Osteoblast (primary cell): ENCODE measurements around the gene INSL3. TPM values are rescaled to one million over a fixed set of nuclear protein-coding genes. Genes with fewer than 3 reads are reported as not detected.

ENCODE experiments used
- DNase-seq: peaks from one replicate; pipeline ENCODE4 v3.0.0; 2011; ENCODE audit warnings: low spot score, mixed read lengths; ENCODE audit not compliant: insufficient read length; ENCODE audit errors: missing footprints
- H2AFZ ChIP-seq: 2 replicates; pipeline ENCODE4 v1.6.0; 2011; ENCODE audit warnings: mild to moderate bottlenecking, low read length
- H3K27ac ChIP-seq: 2 replicates; pipeline ENCODE4 v1.5.1; 2011; ENCODE audit warnings: mild to moderate bottlenecking, low read depth, low read length, moderate library complexity
- H3K27me3 ChIP-seq: 2 replicates; pipeline ENCODE4 v1.6.0; 2012; ENCODE audit warnings: mild to moderate bottlenecking, control low read depth, inconsistent platforms, low read length, moderate library complexity; ENCODE audit not compliant: insufficient read depth
- H3K36me3 ChIP-seq: 2 replicates; pipeline ENCODE4 v1.5.1; 2011; ENCODE audit warnings: mild to moderate bottlenecking, low read length, control low read depth, moderate library complexity; ENCODE audit not compliant: insufficient read depth
- H3K4me1 ChIP-seq: 2 replicates; pipeline ENCODE4 v1.5.1; 2011; ENCODE audit warnings: mild to moderate bottlenecking, low read length, control low read depth, moderate library complexity; ENCODE audit not compliant: insufficient read depth
- H3K4me2 ChIP-seq: 2 replicates; pipeline ENCODE4 v1.6.0; 2011; ENCODE audit warnings: mild to moderate bottlenecking, low read length; ENCODE audit not compliant: insufficient read depth
- H3K4me3 ChIP-seq: fragments of 200-600 bp; sonication (generic); 3 replicates; pipeline ENCODE4 v1.5.1; 2012; ENCODE audit warnings: mild to moderate bottlenecking, low read length, inconsistent platforms; ENCODE audit not compliant: insufficient read depth
- H3K79me2 ChIP-seq: 2 replicates; pipeline ENCODE4 v1.6.0; 2012; ENCODE audit warnings: mild to moderate bottlenecking, low read length, control low read depth, inconsistent platforms; ENCODE audit not compliant: insufficient read depth
- H3K9me3 ChIP-seq: 2 replicates; pipeline ENCODE4 v1.5.1; 2011; ENCODE audit warnings: low read depth, low read length, control low read depth
- H4K20me1 ChIP-seq: 2 replicates; pipeline ENCODE4 v1.6.0; 2012; ENCODE audit warnings: mild to moderate bottlenecking, low read length, control low read depth; ENCODE audit not compliant: insufficient read depth
- total RNA-seq: library from RNA; depleted of rRNA; stranded (reverse); fragments of >200 nt; gene quantifications from 2 replicates; pipeline ENCODE4 v1.2.3, GENCODE V29; 2012
- TF ChIP-seq, protein P1 (sequence below): IDR thresholded peaks from 2 replicates; pipeline ENCODE4 v1.5.1; 2011; ENCODE audit warnings: mild to moderate bottlenecking, low read depth, low read length, moderate library complexity; ENCODE audit errors: extremely low read depth

The INSL3 gene
- total RNA-seq, 1 donor = not detected

DNA sequence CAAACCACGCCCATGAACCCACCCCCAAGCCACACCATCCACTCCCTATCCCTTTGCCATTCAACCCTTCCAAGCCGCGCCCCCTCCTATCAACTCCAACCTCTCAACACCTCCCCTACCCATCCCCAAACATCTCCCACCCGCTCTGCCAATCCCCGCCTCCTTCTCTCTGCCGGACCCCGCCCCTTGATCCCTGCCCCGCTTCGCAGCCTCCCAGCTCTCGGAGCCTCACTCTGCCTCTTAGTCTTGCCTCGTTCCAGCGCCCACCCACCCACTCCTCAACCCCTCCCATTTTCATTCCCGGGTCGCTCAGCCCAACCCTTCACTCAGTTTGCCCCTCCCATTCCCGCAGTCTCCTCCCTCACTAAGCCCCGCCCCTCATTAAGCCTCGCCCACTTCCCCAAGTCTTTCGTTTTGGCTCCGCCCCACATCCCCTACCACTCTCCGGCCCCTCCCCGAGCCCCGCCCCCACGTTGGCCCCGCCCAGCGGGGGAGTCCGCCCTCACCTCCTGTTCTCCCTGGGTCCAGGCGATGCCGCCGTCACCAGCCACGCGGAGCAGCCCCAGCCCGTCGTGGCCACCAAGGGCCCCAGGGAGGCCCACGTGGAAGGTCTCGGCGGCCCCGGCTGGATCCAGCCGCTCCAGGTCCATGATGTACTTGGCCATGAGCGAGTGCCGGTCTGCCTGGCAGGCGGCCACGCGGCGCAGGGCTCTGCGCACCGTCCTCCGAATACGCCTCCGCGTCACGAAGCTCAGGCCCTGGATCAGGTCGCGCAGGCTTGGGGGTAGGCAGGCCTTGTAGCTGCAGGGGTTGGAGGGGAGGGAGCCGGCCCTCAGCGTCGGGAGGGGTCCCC, 20.7 kb upstream of the INSL3 start:
- H3K4me2 ChIP-seq = no peak overlapping the region
- no peaks in the 10 kb centered on the region for H3K27me3 ChIP-seq
- H3K4me1 ChIP-seq = no peaks in the 10 kb centered on the region
- no peak overlapping the region for H3K4me3 ChIP-seq
- no peaks in the 10 kb centered on the region for H4K20me1 ChIP-seq
- H2AFZ ChIP-seq = no peak overlapping the region
- H3K27ac ChIP-seq = no peak overlapping the region
- no peaks in the 10 kb centered on the region for H3K9me3 ChIP-seq
- DNase-seq = peak; percentile 88
- no peaks in the 10 kb centered on the region for H3K36me3 ChIP-seq
- H3K79me2 ChIP-seq = no peaks in the 10 kb centered on the region
- TF ChIP-seq, protein P1, sequence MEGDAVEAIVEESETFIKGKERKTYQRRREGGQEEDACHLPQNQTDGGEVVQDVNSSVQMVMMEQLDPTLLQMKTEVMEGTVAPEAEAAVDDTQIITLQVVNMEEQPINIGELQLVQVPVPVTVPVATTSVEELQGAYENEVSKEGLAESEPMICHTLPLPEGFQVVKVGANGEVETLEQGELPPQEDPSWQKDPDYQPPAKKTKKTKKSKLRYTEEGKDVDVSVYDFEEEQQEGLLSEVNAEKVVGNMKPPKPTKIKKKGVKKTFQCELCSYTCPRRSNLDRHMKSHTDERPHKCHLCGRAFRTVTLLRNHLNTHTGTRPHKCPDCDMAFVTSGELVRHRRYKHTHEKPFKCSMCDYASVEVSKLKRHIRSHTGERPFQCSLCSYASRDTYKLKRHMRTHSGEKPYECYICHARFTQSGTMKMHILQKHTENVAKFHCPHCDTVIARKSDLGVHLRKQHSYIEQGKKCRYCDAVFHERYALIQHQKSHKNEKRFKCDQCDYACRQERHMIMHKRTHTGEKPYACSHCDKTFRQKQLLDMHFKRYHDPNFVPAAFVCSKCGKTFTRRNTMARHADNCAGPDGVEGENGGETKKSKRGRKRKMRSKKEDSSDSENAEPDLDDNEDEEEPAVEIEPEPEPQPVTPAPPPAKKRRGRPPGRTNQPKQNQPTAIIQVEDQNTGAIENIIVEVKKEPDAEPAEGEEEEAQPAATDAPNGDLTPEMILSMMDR = no peak

GRCh38 chr19:17841371-17841809, 20.1 kb upstream of the INSL3 start:
- peak; percentile 76 for DNase-seq
- Histone ChIP-seq H3K9me3 (no peaks in the 10 kb centered on the region), H3K4me3 (no peak overlapping the region), H3K4me2 (no peak overlapping the region), H3K27me3 (no peaks in the 10 kb centered on the region), H3K36me3 (no peaks in the 10 kb centered on the region), H2AFZ (no peak overlapping the region), H3K27ac (no peak overlapping the region), H3K4me1 (no peaks in the 10 kb centered on the region), H3K79me2 (no peaks in the 10 kb centered on the region), H4K20me1 (no peaks in the 10 kb centered on the region)
- TF ChIP-seq, protein P1 = no peak

DNA sequence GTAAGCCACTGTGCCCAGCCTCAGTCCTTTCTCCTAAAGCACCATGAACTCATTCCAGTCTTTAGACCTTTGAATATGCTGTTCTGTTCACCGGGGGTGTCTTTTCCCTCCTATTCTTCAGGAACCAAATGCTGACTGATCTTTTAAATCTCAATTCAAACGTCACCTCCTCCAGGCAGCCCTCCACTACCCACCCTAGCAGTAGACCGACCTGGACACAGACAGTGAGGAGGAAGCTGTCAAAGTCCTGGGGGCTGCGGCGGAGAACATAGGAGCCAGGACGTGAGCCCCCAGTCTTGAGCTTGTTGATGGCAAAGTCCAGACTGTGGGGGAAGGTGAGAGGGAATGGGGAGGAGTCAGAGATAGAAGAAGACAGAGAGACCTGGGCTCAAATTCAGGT, 18.7 kb upstream of the INSL3 start:
- Histone ChIP-seq H3K36me3 (no peaks in the 10 kb centered on the region), H3K79me2 (no peaks in the 10 kb centered on the region)
- TF ChIP-seq, protein P1 = no peak

DNA sequence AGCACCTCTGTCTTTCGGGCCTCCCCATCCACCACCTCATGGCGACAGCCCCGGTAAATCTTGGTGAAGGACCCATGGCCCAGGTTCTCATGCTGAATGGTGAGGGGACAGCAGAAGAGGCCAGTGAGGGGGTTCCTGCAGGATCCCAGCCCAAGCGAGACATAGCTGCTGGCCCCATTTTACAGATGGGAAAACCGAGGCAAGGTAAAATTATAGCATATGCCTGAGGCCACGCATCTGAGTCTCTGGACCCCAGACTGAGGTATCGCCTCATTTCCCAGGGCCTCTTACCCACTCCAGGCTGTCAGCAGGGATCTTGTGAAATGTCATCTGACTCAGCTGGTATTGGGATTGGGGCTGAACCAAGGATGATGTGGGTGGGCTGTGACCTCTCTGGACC, 16.7 kb upstream of the INSL3 start:
- no peaks in the 10 kb centered on the region for H4K20me1 ChIP-seq
- H3K27me3 ChIP-seq = no peaks in the 10 kb centered on the region
- no peak overlapping the region for H2AFZ ChIP-seq
- H3K9me3 ChIP-seq = no peaks in the 10 kb centered on the region
- no peaks in the 10 kb centered on the region for H3K36me3 ChIP-seq
- no peak overlapping the region for H3K4me2 ChIP-seq
- no peak overlapping the region for H3K27ac ChIP-seq
- no peaks in the 10 kb centered on the region for H3K79me2 ChIP-seq
- DNase-seq = peak; percentile 62
- no peaks in the 10 kb centered on the region for H3K4me1 ChIP-seq
- no peak overlapping the region for H3K4me3 ChIP-seq
- TF ChIP-seq, protein P1 = no peak

More for the DNA sequence above, 18.7 kb upstream of the INSL3 start:
- H2AFZ ChIP-seq = no peak overlapping the region
- no peaks in the 10 kb centered on the region for H3K4me1 ChIP-seq
- H3K9me3 ChIP-seq = no peaks in the 10 kb centered on the region
- H3K4me3 ChIP-seq = no peak overlapping the region
- H3K27me3 ChIP-seq = no peaks in the 10 kb centered on the region
- H3K27ac ChIP-seq = no peak overlapping the region
- DNase-seq = peak; percentile 35
- H4K20me1 ChIP-seq = no peaks in the 10 kb centered on the region
- no peak overlapping the region for H3K4me2 ChIP-seq
